ENCODE measurements around the gene LMO2.
A peak's percentile ranks its signal among the peaks of the same experiment; 100 is the strongest.

Gene LMO2

DNA sequence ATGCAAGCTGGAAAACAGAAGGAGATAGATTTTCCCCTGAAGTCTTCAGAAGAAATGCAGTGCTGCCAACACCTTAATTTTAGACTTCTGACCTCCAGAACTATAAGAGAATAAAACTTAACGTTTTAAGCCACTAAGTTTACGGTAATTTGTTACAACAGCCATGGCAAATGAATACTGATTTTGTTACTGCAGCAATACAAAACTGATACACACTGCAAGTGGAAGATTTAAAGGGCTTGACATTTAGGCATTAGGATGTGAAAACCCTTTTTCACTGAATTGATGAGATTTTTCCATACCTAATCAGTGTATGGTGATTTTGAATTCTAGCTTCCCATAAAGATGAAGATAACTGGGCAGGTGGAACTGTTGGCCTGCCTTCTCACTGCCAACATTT lies 22.1 kb upstream of the LMO2 start:
- DNase-seq (ENCODE audit: low spot score) = no peak

DNA sequence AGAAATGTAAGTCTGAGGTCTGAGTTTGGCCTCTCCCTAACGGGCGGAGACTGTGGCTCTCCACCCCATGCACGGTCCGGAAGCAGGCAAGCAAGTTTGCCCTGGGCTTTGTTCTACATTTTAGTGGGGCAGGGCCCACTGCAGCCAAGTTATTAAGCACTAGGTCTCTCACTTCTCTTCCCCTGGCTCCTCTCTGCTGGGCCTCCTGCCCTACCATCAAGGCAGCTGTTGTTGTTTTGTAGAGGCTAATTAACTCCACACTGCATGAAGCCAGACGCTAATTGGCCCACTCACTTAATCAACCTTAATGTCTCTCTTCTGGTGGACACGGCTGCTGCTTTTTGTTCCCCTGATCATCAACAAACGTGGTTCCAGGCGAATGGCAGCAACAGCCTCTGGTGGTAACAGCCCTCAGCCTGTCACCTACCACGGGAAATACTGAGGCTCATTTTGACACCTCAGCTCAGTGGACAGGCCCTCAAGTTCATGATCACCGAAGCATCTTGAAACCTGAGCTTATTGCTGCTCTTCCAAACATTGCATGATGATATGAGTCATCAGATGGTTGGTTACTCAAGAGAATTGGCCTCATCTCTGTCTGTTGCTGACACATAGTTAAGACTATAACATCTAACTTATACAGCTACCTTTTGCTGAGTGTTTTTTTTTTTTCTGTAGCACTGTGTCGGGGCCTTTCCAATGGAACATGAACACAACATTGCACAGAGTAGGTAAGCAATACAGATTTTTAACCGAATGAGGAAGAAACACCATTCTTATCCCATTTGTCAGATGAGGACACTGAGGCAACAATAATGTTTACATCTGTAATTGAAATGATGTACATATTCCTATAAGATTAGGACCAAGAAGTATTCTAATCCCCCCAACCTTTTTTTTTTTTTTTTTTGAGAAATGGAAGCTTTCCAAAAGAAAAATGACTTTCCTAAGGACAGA lies 20.8 kb upstream of the LMO2 start:
- no peak for DNase-seq (ENCODE audit: low spot score)

DNA sequence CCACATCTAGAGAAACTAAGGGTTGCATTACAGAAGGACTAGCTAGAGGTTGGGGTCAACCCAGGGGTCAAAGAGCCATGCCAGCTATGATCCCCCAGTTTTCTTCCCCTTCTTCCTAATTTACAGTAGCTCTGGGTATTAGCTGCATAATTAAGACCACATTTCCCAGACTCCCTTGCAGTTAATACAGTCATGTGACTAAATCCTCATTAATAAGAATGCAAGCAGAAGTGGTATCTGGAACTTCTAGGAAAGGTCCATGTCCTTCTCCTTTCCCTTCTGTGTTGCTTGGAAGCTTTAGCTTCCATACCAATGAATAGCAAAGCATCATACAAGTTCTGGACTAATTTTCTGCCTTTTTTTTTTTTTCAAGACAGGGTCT lies 19.1 kb upstream of the LMO2 start:
- no peak for DNase-seq (ENCODE audit: low spot score)

DNA sequence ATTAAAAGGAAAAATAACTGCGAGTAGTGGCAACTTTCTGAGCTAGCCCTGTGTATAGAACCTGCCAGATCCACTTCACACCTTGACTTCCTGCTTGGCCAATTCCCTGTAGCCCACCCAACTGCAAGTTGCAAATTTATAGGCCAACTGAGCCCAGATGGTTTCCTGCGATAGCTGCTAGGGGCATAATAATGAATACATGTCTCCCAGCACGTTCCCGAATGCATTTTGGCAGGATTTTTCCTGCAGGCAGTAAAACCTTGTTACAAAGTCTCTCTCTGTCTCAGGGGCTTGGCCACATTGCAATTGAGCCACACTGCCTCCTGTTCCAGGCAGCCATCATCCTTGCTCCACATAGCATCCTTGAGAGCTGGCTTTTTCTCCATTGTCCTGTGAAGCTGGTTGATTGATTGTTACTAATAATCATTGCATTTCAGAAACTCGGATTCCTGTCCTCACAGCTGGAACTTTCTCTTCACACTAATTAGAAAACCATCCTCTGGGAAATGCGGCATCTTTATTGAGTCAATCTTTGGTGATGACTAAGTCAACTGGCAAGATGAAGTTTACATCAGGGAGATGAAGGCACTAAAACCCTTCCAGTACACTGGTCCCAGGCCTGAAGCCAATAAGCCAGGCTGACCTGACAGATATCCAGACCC lies 18.6 kb upstream of the LMO2 start:
- DNase-seq (ENCODE audit: low spot score) = no peak

DNA sequence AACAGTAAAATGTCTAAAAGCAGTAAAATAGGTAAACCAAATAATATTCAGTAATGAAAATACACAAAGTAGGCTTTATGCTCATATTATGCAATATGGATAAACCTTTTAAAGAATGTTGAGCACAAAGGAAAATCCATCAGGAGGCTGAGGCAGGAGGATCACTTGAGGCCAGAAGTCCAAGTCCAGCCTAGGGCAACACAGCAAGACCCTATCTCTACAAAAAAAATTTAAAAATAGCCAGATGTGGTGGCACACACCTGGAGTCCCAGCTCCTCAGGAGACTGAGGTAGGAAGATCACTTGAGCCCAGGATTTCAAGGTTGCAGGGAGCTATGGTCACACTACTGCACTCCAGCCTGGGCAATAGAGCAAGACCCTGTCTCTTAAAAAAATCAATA lies 17.7 kb upstream of the LMO2 start:
- DNase-seq (ENCODE audit: low spot score) = no peak

GRCh38 chr11:33909150-33909549 lies 17.3 kb upstream of the LMO2 start:
- no peak for DNase-seq (ENCODE audit: low spot score)

GRCh38 chr11:33907421-33907820 lies 15.5 kb upstream of the LMO2 start:
- no peak for DNase-seq (ENCODE audit: low spot score)

DNA sequence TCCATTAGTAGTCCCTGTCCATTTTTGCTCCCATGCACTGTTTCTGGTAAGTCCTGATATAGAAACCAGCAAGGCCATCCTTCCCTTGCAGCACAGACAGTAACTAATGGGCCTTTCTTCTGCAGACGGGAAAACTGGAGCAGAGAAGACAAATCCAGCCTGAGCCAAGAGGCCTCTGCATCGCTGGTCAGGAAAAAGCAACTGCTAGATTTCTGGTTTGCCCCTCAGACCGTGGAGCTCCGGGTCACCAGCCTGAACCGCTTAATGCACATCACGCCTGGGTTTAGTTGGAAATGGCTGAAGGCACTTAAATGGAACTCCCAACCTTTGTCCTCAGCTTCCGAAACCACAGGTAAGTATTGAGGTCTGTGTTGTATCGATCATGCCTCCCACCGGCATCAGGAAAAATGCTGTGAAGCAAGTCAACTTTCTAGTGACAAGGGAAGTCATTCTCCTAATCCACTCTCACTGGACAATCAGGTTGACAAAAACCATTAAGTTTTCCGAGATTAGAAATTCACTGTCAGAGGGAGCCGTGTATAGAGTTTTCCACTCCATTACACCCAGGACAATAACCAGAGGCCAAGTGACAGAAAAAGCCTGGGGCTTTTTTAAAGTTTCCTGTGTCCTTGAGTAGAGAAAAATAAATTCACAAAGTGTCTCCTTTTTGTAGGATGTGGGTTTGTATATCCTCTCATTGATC lies 14.8 kb upstream of the LMO2 start:
- no peak for DNase-seq (ENCODE audit: low spot score)

DNA sequence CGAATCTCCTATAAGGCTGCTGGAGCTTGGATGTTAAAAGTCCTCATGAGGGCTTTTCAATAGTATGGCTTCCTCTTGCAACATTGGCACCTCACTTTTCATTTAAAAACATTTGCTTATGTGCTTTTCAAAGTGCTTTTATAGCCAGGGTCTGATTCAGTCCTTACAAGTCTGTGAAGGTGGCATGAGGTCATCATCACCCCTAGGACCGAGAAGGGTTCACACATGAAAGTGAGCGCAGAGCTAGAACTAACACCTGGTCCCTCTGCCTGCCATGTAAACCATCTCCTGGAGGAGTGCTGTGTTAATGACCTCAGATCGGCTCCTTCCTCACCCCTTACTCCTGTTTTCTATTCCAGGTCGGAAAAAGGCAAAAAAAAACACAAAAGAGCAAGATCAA lies 12.2 kb upstream of the LMO2 start:
- no peak for DNase-seq (ENCODE audit: low spot score)

DNA sequence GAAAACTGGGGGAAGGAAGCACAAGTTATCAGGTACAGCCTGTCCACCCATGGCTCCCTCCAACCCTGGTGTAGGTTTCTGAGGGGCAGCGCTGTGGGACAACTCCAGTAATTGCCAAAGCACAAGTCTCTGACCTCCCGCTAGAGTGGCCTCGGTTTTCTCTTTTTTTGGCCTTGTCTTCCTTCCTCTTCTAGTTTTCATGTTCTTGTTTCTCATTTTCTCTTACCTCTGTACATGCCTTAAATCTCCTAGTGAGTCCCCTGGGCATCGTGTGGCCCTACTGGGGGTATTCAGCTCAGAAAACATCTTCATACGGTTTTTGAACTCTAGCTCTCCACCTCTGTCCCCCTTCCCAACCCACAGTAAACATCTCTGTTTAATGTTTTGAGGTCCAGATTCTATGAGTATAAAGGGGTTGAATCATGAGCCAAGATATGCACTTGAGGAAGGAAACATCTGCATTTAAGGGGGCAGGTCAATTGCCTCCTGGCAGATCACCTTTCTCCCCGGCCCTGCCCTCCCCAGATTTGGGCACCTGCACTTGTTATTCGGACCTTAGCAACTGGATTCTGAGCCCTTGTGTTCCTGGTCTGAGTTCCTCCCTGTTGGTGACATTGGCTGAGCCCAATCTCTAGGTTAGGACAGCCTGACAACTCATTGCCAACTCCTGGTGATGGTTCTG lies 8.4 kb upstream of the LMO2 start:
- no peak for DNase-seq (ENCODE audit: low spot score)

DNA sequence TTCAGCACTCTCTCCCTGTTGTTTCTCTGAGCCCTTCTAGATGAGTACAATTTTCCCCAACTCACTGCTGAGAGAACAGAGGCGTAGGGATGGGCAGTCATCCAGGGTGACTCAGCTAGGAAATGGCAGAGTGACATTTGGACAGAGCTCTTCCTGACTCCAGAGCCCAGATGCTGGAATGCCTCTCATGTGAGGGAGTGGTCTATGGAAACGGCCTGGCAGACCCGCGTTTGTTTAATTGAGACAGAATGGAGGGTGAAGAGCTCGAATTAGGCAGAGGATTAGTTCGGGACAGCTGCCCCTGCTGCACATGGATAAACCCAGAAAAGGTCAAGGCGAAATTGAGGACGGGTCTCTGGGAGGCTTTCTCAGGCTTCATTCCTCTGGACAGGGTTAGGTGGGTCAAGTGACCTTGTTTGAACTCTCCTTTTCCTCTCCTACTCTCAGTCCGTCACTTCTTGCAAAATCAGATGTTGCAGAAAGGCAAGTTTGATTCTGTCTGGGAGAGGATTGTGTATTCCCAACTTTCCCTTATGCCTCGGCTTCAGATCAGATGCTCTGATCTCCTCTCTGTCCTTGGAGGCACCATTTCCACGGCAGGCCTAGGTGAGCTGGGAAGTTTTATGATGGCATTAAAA lies 7.6 kb upstream of the LMO2 start:
- peak; percentile 77 for DNase-seq (ENCODE audit: low spot score)

DNA sequence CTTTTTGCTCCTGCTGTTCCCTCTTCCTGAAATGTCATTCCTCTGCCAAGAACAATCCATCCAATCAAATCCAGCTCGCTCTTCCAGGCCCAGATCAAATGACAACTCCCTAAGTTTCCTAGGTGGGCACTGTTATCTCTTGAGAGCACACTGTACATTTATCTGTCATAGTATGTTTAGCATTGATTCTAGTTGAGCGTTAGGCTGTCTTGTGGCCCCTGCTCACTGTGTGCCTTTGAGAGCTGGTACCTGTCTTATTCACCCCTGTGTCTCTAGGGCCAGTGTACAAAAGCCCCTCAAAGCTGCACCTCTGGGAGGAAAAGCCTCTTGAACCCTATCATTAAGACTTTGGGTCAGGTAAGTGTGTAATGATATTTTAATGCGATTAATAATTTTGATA lies 7.1 kb upstream of the LMO2 start:
- DNase-seq (ENCODE audit: low spot score) = no peak

GRCh38 chr11:33897761-33898375 lies 6.0 kb upstream of the LMO2 start:
- no peak for DNase-seq (ENCODE audit: low spot score)

DNA sequence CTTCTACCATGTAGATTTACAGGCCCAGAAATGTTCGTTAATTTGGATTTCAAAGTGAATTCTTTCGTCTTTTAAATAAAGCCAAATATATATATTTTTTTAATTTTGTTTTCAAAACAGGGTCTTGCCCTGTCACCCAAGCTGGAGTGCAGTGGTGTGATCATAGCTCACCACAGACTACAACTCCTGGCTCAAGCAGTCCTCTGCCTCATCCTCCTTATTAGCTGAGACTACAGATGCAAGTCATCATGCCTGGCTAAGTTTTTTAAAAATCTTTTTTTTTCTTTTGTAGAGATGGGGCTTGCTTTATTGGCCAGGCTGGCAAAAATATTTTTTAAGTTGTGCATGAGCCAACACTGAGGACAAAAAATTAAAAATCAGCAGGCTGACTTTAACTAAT lies 5.0 kb upstream of the LMO2 start:
- DNase-seq (ENCODE audit: low spot score) = no peak

DNA sequence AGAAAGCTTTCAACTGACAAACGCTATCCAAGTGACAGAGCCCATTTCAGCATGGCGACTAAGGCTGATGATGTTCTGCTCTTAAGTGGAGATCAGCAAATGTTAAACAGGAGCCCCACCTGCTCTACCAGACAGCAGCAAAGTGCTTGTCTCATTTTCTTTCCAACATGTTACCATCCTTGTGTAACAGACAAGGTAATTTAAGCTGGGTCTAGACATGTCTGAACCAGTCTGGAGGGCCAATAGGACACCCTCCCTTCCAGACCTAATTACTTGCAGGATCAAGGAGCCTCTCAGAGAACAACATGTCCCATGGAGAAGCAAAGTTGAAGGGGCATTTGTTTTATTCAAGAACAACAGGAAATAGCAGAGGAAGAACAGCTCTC lies 3.9 kb upstream of the LMO2 start:
- no peak for DNase-seq (ENCODE audit: low spot score)

GRCh38 chr11:33894398-33894746 lies 2.5 kb upstream of the LMO2 start:
- no peak for DNase-seq (ENCODE audit: low spot score)

- DNase-seq (ENCODE audit: low spot score) = no peak
These were observed 2.0 kb upstream of the LMO2 start for GRCh38 chr11:33893711-33894397.

DNA sequence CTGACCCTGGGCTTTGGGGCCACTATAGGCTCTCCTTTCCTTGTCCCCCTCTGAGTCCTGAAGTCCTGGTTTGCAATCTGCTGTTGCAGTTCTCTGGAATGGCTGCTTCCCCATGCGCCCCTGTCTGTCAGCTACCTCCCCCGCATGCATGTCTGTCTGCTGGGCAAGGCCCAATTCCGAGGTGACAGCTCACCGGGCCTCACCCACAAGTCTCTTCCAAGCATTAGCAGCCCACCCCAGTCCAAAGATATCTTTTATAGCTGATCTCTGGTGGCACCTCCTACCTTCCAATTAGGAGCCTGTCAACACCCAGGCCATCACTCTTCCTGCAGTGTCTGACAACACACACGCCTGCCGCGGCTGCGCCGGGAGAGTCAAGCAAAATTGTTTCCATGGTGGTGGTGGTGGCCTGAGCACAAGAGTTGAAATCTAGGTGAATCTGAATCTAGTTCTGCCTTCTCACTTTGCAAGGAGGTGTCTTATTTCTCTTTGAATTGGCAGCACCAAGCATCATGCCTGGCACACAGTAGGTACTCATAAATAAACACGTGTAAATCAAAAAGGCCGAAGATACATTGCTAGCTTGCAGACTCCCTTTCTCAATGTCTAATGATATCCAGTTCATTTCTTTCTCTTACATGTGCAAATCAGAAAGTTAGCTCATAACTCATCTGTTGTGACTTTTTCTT lies 1.2 kb upstream of the LMO2 start:
- no peak for DNase-seq (ENCODE audit: low spot score)

- no peak for DNase-seq (ENCODE audit: low spot score)
These were observed 2.0 kb downstream of the LMO2 start for GRCh38 chr11:33889821-33890378.

- DNase-seq (ENCODE audit: low spot score) = no peak
These were observed 2.6 kb downstream of the LMO2 start for GRCh38 chr11:33889296-33889695.

Measured in left forelimb (tissue), 1 donor.